Thyroid gland (tissue), 4 donors: ENCODE measurements around the gene GPR31.

Source experiments
- POLR2A ChIP-seq, 2 donors: fragments of 450-650 bp; IDR thresholded peaks; one replicate each; pipeline ENCODE4 v1.6.1; 2017; ENCODE audit warnings: antibody characterized with exemption in 2 of 2, mild to moderate bottlenecking in 2 of 2, moderate library complexity in 1 of 2
- TF ChIP-seq, protein P1 (sequence below), 6 experiments: fragments of 200-600 bp in 3 of 6; fragments of 450-650 bp in 3 of 6; sonication (generic) in 3 of 6; IDR thresholded peaks; one replicate each; pipeline ENCODE4 v1.5.1; 2016 to 2019; ENCODE audit warnings: antibody characterized with exemption in 6 of 6, mild to moderate bottlenecking in 2 of 6, inconsistent platforms in 1 of 6, moderate library complexity in 1 of 6

DNA sequence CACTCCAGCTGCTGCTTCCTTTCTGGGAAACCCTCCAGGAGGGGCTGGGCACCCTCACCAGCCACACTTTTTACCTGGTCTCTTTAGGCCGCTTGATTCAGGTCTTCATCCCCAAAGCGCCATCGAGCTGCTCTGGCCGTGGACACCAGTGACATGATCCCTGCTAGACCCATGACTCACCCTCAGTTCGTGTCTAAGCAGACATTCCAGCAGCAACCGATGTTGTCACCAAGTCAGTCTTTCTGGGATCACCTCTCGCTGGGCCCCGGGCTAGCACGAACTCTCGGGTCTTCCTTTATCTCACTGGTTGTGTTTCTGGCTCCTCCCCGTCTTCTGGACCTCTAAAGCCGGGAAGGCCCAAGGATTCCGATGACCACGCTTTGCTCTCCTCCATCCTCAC, 43.0 kb upstream of the GPR31 start:
- TF ChIP-seq, protein P1, sequence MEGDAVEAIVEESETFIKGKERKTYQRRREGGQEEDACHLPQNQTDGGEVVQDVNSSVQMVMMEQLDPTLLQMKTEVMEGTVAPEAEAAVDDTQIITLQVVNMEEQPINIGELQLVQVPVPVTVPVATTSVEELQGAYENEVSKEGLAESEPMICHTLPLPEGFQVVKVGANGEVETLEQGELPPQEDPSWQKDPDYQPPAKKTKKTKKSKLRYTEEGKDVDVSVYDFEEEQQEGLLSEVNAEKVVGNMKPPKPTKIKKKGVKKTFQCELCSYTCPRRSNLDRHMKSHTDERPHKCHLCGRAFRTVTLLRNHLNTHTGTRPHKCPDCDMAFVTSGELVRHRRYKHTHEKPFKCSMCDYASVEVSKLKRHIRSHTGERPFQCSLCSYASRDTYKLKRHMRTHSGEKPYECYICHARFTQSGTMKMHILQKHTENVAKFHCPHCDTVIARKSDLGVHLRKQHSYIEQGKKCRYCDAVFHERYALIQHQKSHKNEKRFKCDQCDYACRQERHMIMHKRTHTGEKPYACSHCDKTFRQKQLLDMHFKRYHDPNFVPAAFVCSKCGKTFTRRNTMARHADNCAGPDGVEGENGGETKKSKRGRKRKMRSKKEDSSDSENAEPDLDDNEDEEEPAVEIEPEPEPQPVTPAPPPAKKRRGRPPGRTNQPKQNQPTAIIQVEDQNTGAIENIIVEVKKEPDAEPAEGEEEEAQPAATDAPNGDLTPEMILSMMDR (IDR thresholded peaks at IDR 0.05) = no peak
- TF ChIP-seq POLR2A (IDR thresholded peaks at IDR 0.05) = no peak
